ELF-1 (cell line): ENCODE results near the gene BATF3.

Experiments
- DNase-seq: peaks from one replicate; pipeline ENCODE4 v3.0.0-alpha.2; 2016; ENCODE audit warnings: low read depth, low spot score

BATF3 gene

DNA sequence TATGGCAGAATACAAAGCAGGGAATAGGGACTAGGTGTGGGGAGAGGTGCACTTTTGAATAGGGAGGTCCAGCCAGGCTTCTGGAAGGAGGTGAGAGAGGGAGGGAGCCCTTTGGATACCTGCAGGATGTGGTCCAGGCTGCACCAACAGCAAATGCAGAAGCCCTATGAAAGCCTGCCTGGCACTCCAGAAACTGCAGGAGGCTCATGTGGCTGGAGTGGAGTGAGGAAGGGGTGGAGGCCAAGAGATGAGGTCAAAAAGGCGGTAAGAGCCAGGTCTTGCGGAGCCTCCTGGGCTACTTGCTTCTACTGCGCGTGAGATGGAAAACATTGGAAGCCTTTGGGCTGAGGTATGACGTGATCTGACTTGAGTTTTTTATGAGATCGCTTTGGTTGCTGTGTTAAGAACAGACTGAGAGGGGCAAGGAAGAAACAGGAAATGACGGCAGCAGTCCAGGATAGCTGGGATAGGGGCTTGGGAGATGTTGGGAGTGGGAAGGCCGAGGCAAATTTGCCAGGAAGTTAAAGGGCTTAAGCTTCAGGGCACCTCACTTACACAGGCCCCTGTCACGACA is 4.4 kb upstream of the BATF3 start:
- DNase-seq: no peak

DNA sequence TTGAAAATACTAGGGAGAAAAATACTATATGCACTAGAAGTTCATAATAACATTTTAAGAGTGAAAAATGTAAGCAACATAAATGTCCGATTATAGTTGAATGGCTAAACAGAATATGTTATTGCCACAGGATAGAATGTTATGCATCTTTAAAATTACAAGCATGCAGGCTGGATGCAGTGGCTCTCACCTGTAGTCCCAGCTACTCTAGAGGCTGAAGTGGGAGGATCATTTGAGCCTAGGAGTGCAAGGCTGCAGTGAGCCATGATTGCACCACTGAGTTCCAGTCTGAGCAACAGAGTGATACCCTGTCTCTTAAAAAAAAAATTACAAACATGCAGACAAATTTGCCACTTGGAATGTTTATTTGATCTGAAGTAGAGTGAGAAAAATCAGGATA is 3.0 kb upstream of the BATF3 start:
- DNase-seq: no peak

DNA sequence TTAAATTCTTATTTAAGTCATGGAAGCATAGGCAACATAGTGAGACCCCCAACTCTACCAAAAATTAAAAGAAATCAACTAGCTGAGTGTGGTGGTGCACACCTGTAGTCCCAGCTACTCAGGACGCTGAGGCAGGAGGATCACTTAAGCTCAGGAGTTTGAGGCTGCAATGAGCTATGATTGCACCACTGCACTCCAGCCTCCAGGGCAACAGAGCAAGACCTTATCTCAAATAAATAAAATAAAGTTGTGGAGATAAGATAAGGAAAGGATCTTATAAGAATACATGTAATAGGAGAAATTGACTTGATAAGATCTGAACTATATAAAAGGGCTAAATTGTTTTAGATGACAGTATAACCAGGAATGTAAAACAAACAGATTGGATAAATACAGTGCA is 2.3 kb upstream of the BATF3 start:
- DNase-seq: no peak

DNA sequence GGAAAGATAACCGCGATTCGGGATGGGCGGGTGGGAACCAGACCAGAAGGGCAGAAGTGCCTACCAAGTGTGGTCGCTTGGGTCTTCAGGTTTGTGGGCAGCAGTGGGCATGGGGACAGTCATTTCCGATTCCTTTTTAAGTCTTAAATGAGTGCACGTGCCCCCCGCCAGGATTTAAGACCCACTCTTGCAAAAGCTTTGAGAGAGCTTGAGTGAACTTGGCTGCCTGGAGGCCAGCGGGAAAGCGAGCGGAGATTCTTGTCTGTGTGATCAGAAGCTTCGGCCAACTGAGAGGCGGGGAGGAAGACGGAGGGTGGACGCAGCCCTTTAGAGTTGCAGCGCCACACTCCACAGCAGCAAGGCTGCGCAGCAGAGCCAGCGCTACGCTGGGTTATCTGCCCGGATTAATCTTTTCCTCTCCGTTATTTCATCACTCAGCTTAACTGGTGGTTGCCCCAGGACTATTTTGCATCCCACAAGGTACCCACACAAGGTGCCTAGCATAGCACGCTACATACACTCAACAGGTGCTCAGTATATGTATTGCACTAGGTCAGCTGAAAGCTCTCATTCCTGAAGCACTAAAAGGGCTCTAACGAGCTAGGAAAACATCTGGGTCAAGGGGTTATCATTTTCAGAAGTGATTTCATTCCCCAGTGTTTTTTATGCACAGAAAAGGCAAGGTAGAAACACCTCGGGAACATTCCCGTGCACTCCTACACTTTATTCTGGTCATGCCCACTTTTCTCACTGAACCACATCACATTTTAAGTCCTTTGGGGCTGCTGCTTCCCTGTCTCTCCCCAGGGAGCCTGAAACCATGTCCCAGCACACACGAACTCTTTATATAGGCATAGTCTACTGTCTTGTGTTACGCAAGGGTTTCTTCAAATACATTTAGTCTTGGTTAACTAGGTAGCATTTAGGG is 1.5 kb upstream of the BATF3 start:
- peak; percentile 72 for DNase-seq

DNA sequence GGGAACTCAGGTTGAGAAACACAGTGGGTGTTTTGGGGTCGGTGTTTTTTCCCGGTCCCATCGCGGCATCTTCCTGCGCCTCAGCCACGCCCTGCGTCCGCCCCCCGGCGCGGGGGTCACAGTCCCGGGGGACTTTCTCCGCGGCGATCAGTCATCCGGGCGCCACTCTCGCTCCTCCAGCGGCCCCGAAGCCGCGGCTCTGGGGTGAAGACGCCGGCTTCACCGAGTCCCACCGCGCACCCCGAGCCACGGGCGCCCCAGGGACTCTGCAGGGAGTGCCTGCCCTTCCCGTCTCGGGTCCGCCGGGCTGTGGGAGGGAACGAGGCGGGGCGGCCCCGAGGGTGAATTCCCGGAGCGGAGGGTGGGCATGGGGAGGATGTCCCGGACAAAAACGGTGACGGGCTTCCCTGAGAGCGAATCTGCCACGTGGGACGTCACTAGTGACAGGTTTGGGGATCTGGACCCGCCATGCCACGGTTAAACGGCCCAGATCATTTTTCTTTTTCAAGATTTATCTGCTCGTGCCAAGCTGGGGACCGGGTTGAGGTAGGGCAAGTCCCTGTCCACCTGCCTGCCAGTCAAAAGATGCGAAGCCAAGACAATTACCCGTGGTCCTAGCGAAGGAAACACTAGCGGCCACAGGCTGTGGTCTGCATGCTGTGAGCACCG is 717 bp upstream of the BATF3 start:
- DNase-seq: no peak

DNA sequence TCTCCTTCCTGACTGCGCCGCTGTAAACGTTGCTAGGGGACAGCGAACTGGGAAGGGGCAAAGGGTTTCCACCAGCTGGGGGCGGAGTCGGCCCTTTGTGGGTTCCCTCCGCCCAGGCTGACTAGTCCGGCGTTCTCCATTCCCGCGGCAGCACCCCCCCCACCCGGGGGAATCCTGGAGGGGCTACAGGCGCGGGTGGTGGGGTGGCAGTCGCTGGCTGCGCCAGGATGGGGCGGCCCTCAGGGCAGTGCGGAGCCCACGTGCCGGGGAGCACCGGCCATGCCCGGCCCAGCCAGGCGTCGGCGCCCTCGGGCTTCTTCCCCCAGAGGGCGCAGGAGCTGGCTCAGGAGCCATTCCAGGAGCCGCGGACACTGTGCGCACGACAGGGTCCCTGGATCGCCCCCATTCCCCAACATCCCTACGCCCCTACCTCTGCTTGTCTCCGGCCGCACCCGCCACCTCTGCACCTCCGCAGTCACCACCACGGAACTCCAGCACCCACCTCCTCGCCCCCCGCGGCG is 476 bp downstream of the BATF3 start:
- DNase-seq: peak; percentile 82

DNA sequence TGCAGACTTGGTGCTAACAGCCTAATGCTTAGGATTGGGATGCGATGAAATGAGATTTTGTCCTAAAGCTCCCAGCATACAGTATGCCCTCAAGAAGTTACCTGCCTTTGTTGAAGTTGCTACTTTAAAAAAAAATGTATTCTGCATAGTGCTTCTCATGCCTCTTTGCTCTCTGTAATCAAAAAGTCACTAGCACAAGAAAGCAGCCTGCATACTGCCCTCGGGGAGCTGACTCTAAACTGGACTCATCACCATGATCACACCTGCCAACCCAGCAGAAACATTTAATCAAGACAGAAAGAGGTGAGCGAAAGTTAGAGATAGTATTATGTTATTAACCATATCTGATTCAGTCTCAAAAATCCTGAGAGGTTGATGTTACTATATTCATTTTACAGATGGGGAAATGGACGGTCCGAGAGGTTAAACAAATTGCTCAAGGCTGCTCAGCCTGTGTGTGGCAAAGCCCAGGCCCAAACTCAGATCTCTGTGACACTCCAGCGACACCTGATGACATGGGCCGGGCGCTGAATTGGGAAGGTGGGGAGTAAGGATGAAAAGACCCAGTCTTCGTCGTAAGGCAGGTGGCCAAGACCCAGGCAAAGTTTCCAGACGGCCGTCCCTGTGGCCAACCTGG is 1.1 kb downstream of the BATF3 start:
- no peak for DNase-seq

DNA sequence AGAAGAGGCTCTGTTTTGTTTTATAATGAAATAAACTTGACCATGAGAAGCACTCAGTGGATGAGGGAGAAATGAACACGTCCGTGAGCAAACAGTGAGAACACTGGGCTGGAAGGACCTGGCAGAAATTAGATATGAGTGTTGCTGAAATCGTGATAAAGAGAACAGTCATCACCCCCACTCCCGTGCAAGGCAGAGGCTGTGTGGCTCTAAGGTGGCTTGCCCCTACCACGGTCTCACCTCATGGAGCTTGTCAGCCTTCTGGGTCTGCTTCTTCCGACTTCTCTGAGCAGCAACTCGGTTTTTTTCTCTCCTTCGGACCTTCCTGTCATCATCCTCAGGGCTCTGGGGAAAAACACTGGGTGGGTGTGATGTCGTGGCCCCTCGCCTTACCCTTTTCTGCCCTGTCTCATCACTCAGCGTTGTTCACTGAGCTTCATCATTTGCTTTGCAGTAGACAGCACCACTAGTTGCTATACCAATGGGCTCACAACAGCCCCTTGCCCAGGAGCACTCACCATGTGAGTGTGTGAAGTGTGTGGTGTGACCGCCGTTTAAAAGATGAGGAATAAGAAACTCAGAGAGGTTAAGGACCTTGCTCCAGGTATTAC is 2.8 kb downstream of the BATF3 start:
- no peak for DNase-seq

DNA sequence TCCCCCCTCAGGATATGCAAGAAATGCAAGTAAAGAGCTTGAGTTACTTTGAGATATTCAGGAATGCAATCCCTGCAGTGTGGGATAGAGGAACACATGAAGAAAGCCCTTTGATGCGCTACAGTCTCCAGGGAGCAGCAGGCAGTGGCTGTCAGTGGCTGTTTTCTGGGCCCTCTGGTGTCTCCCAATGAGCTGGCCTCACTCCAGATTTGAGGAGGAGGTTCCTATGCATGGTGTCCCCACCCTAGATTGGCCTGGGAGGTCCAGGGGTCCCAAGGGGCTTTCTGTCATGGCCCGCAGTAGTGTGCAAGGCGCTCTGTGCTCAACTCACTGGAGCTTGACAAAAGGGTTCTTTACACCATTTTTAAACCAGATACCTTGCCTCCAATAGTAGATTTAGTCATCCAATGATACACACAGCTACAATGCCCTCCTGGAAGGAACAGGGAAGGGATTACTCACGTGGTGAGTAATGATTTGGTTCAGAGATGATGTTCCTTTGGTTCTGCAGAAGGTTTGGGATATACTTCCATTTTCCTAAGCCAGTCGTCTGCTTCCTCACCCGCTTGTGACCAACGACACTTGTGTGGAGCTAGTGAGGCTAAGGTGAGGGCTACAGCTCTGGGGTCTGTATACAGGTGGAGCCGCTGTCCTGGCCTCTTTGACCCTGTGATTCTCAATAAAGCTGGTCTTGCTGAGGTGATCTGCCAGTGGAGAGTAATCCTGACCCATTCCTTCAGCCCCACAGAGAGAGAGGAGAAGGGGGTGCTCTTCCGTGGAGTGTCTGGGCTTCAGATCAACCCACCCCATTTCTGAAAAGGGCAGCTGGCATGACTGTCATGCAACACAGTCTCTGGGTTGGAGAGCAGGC is 6.6 kb downstream of the BATF3 start:
- DNase-seq: peak; percentile 26

DNA sequence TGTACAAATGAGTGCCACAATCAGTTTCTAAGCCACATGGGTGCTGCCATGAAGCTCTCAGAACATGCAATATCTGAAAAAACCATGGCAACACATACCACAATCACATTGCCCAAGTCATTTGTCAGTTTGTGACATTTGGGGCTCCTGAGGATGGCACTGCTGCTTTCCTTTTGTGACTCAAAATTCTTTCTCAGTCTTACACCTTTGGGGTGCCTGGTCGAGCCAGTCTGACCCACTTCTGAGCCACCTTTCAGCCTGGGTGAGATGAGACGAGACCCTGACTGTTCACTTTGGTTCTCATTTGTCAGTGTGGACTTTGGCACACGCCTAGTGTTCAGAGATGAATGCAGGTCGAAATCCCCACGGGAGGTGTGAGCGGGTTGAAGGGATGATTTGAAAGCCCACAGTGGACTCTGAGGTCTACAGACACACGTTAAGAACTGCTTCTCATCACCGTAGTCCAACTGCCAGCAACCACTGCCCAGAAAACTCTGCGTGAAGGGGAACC is 8.0 kb downstream of the BATF3 start:
- DNase-seq: no peak

DNA sequence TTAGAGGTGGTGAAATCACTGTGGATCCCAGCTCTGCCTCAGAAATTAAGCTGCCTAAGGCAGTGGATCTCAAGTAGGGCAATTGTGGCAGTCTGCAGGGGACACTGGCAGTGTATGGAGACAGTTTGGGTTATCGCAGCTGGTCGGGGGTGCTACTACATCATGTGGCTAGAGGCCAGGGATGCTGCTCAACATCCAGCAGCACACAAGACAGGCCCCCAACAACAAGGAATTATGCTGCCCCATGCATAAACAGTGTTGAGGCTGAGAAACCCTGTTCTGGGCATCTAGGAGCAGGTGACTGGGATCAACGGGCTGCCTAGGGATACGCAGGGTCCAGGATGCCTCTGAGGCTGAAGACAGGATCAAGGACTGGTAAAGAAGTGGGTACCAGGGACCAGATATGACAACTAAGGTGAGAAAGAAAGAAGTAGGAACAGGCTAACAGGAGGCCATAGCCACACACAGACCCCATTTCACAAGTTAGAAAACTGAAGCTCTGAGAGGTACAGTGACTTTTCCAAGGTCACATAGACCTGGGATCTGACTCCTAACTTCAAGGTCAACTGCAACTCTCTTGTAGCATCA is 8.7 kb downstream of the BATF3 start:
- no peak for DNase-seq

DNA sequence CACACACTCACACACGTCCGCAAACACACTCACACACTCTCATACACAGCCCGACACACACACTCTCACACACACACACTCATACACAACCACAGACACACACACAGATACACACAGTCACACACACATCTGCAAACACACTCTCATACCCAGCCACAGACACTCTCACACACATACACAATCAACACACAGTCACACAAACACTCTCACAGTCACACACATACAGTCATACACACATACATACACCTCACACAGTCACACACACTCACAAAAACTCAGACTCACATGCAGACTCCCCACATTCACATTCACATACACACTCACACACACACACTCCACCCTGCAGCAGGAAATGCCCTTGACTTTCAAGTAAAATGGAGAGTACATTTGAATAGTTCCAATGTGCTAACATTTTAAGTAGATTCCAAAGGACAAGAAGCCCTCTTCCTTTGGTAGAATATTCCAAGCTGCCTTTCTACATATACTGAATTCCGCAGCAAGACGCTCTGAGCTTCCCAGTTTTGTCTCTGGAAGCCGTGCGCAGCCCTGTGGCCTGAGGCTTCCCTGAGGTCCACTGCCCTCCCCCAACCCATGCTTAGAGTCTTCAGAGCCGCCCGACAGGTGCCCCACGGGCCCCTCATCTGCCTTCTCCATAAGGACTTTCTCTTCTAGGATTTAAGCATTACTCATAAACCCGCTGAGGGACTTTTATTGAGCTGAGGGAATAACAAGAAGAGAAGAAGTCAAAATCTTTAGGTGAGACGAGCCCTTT is 9.7 kb downstream of the BATF3 start:
- peak; percentile 59 for DNase-seq

DNA sequence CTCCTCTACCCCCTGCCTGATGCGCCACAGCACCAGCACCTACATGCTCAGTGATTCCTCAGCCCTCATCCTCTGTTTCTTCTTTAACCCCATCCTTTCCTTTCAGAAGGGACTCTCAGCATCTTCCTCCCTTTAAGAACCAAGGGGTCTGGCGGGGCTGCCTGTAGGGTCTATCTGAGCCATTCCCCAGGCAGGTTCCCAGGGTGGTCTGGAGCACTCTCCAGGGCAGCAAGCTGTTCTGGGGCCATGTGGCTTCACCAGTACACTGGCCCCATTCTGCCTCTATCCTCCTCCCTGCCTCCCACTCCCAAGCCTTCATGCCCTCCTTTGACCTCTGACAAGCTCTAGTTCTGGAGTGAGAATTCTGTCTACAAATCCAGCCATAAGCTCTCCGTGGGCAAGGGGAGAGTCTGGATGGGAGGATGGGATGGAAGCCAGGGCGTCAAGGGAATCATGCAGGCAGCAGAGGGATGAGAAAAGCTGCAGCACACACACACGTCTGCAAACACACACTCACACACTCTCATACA is 10.4 kb downstream of the BATF3 start:
- DNase-seq: no peak

DNA sequence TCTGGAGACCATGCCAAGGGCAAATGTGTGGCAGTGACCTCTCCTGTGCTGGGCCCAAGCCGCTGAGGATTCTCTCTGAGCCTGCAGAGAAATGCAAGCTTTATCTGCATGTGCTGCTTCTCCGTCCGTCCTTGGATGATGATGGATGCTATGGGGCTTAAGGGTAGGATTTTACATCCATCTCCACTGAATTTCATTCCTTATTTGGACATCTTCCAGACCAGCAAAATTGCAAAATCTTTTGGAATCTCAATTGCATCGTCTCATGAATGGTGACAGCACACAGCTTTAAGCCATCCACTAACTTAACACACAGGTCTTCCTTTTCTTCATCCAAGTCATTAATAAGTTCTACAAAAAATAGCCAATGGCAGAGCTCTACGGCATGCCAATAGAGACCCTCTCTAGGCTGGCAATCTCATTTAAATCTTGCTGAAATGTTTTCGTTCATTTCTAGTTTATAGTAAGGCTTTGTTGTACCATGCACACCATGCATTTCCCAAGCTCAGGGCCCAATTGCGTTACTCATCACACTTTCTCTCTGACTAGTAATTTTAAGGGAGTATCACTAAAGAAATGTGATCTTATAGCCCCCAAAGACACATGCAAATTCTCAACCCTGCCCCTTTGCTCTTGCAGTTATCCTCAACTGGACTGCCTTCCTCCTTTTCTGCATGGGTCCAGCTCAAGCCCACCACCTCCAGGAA is 11.1 kb downstream of the BATF3 start:
- DNase-seq: no peak

DNA sequence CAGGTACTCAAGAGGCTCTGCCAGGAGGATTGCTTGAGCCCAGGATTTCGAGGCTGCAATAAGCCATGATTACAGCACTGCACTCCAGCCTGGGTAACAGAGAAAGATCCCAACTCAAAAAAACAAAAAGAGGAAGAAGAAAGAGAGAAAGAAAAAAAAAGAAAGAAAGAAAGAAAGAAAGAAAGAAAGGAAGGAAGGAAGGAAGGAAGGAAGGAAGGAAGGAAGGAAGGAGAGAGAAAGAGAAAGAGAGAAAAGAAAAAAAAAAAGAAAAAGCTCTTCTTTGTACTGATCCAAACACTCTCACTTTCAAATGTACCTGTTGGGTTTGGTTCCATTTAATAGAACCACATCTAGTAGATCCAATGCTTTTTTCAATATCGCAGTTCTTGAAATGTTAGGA is 11.8 kb downstream of the BATF3 start:
- no peak for DNase-seq

DNA sequence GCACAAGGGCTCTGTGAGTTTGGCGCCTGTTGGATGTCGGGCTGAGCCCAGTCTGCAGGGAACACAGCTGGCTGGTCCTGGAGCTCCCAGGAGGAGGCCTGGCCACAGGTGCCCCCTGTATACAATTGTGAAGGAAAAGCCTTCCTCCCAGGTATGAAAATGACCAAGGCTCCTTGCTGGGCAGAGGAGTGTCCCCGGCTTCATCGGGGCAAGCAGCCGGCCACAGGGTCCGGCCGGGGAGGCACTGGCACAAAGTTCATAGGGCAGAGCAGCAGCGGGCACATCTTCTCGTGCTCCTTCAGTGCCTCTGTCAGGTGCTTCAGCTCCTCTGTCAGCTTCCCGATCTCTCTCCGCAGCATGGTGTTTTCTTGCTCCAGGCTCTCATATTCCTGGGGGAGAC is 13.0 kb downstream of the BATF3 start:
- no peak for DNase-seq

DNA sequence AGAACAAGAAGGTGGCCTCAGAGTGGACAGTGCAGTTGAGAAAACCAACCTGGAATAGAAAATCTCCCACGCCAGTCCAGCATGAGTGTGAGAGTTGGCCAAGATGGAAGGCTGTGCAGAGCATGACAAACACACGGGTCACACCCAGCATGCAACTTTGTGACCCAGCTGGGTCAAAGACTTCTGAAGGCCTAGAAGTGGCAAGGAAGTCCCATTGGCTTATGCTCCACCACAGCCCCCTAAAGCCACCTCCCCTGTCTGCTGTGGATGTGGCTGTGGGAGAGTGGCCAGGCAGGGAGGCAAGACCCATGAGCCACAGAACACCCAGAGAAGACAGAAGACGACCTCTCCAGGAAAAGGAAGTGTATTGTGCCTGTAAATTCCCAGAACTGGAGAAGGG is 13.6 kb downstream of the BATF3 start:
- no peak for DNase-seq

DNA sequence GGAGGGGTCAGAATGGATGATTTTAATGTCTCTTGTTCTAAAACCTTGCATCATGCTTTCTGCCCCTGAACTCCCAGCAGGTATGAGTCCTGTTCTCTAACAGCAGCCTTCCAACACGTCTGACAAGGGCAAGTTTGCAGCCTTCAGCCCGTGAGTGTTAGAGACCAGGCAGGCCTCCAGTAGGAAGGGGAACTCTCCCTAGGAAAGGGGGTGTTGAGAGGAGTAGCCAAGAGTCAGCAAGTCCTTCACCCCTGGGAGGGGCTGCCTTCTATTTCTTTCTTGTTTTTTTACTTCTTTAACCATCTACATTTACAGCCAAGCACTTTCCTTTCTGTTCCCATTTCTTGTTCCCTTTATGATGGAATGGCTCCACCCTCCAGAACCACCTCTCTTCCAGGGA is 14.2 kb downstream of the BATF3 start:
- DNase-seq: no peak
